ENCODE data around the gene DAND5.

GRCh38 chr19:12995596-12996405, 26.4 kb downstream of the DAND5 start:
- TF ChIP-seq CTCF (IDR thresholded peaks at IDR 0.05), result peak in 1 of 6 experiments; percentile 8
- no peak for TF ChIP-seq POLR2A (IDR thresholded peaks at IDR 0.05)
